K562 (cell line): ENCODE measurements around the gene GPR3. TPM values are rescaled to one million over a fixed set of nuclear protein-coding genes. Genes with fewer than 3 reads are reported as not detected.

Source experiments
- ATF7 ChIP-seq: fragments of 450-650 bp; IDR thresholded peaks from 2 replicates; pipeline ENCODE4 v1.7.1; 2014; ENCODE audit warnings: mild to moderate bottlenecking, moderate library complexity
- CBX8 ChIP-seq: fragments of 200-600 bp; sonication (generic); IDR thresholded peaks from 2 replicates; pipeline ENCODE4 v1.6.1; 2012; ENCODE audit warnings: borderline replicate concordance, mixed run types, low read depth, mild to moderate bottlenecking, moderate library complexity, mixed read lengths, low read length, control low read depth, inconsistent platforms; ENCODE audit not compliant: poor library complexity, severe bottlenecking; ENCODE audit errors: extremely low read depth
- CREB1 ChIP-seq, 2 experiments: sonication (generic) in 1 of 2; formaldehyde crosslinking in 1 of 2; IDR thresholded peaks; 2 replicates each; pipeline versions ENCODE4 v1.6.1 to v1.8.0; 2012 to 2022; ENCODE audit warnings: inconsistent platforms in 1 of 2, mild to moderate bottlenecking in 1 of 2, missing genetic modification reagents in 1 of 2, moderate library complexity in 1 of 2
- CSDE1 ChIP-seq, 2 experiments: fragments of 450-650 bp; IDR thresholded peaks; 2 replicates each; pipeline ENCODE4 v1.6.1; 2016; ENCODE audit warnings: mild to moderate bottlenecking in 1 of 2
- GABPB2 ChIP-seq: fragments of 250-450 bp; sonication (Bioruptor Pico); conservative IDR thresholded peaks from 2 replicates; pipeline ENCODE4 v1.5.1; 2021; ENCODE audit warnings: mild to moderate bottlenecking
- NEUROD1 ChIP-seq: fragments of 150-350 bp; IDR thresholded peaks from 2 replicates; pipeline ENCODE4 v1.6.1; 2014; ENCODE audit warnings: borderline replicate concordance, low read length, low read depth; ENCODE audit not compliant: partially characterized antibody
- PHF8 ChIP-seq: fragments of 200-600 bp; sonication (generic); IDR thresholded peaks from 2 replicates; pipeline ENCODE4 v1.6.1; 2012; ENCODE audit warnings: mixed run types, mild to moderate bottlenecking, inconsistent platforms, low read length, moderate library complexity, borderline replicate concordance
- POLR2A ChIP-seq: fragments of 450-650 bp; conservative IDR thresholded peaks from 2 replicates; pipeline ENCODE4 v1.6.1; 2016
- PRPF4 ChIP-seq: fragments of 200-400 bp; formaldehyde crosslinking; IDR thresholded peaks from one replicate; pipeline ENCODE4 v1.6.1; 2017; ENCODE audit warnings: low read length, low read depth, mild to moderate bottlenecking; ENCODE audit not compliant: insufficient read depth, poor library complexity, severe bottlenecking
- RHOXF2B ChIP-seq: fragments of 250-450 bp; sonication (Bioruptor Pico); conservative IDR thresholded peaks from 2 replicates; pipeline ENCODE4 v1.5.1; 2021
- U2AF1 ChIP-seq: fragments of 200-400 bp; formaldehyde crosslinking; optimal IDR thresholded peaks from 2 replicates; pipeline ENCODE3; 2017; ENCODE audit warnings: mild to moderate bottlenecking, low read depth, low read length, moderate library complexity
- XRCC4 ChIP-seq: IDR thresholded peaks from one replicate; pipeline ENCODE4 v1.6.1; 2011; ENCODE audit not compliant: insufficient read depth, insufficient read length; ENCODE audit errors: extremely low read depth
- ZNF217 ChIP-seq: sonication (generic); formaldehyde crosslinking; IDR thresholded peaks from 2 replicates; pipeline ENCODE4 v1.8.0; 2022; ENCODE audit warnings: mild to moderate bottlenecking, missing genetic modification reagents
- ZNF41 ChIP-seq: fragments of 250-450 bp; sonication (Bioruptor Pico); conservative IDR thresholded peaks from 2 replicates; pipeline ENCODE4 v1.4.0; 2020; ENCODE audit warnings: mild to moderate bottlenecking
- polyA plus RNA-seq, 8 experiments: library from polyadenylated mRNA; depleted of rRNA in 4 of 8; stranded (reverse) in 5 of 8; unstranded in 3 of 8; fragments of >200 nt; fragmentation: Nextera tagmentation in 2 of 8; fragmentation: Illumina TruSeq in 1 of 8; extraction: Ambion mirVana in 2 of 8; extraction: Trizol in 1 of 8; gene quantifications; 2 replicates each; pipeline versions ENCODE4 v1.2.1 to v1.2.3, GENCODE V29; 2011 to 2014; ENCODE audit warnings: inconsistent platforms in 1 of 8, missing spikeins in 1 of 8
- total RNA-seq, 7 experiments: library from RNA; depleted of rRNA in 6 of 7; stranded (reverse); fragments of >200 nt in 6 of 7; fragmentation: Illumina TruSeq in 2 of 7; extraction: Trizol in 2 of 7; gene quantifications; 2 replicates each; pipeline versions ENCODE4 v1.2.1 to v1.2.3, GENCODE V29; 2011 to 2021; ENCODE audit warnings: low replicate concordance in 1 of 7
- TF ChIP-seq, protein P1 (sequence below): sonication (generic); formaldehyde crosslinking; IDR thresholded peaks from 2 replicates; pipeline ENCODE4 v1.8.0; 2022; ENCODE audit warnings: missing genetic modification reagents, mild to moderate bottlenecking, borderline replicate concordance
- TF ChIP-seq, protein P2 (sequence below): fragments of 250-450 bp; sonication (Bioruptor Pico); IDR thresholded peaks from 2 replicates; pipeline ENCODE4 v1.8.0; 2022; ENCODE audit warnings: inconsistent platforms
- TF ChIP-seq, protein P3 (sequence below), 2 experiments: fragments of 200-800 bp in 1 of 2; sonication (Bioruptor generic) in 1 of 2; sonication (generic) in 1 of 2; formaldehyde crosslinking in 1 of 2; IDR thresholded peaks in 1 of 2; conservative IDR thresholded peaks in 1 of 2; 2 replicates each; pipeline versions ENCODE4 v1.5.0 to v1.6.1; 2016 to 2020; ENCODE audit warnings: missing compliant biosample characterization in 1 of 2, missing genetic modification characterization in 1 of 2, missing genetic modification reagents in 1 of 2
- TF ChIP-seq, protein P4 (sequence below): fragments of 450-650 bp; IDR thresholded peaks from 2 replicates; pipeline ENCODE4 v1.7.1; 2018; ENCODE audit warnings: mild to moderate bottlenecking, low read depth; ENCODE audit not compliant: partially characterized antibody

GPR3 gene
- total and polyA plus RNA-seq, 9 of the 15 experiments (the other 6 are each of a cell fraction or from before 2014, with no cell fraction given) = 0.24 to 11.5 (median 3.7) TPM

DNA sequence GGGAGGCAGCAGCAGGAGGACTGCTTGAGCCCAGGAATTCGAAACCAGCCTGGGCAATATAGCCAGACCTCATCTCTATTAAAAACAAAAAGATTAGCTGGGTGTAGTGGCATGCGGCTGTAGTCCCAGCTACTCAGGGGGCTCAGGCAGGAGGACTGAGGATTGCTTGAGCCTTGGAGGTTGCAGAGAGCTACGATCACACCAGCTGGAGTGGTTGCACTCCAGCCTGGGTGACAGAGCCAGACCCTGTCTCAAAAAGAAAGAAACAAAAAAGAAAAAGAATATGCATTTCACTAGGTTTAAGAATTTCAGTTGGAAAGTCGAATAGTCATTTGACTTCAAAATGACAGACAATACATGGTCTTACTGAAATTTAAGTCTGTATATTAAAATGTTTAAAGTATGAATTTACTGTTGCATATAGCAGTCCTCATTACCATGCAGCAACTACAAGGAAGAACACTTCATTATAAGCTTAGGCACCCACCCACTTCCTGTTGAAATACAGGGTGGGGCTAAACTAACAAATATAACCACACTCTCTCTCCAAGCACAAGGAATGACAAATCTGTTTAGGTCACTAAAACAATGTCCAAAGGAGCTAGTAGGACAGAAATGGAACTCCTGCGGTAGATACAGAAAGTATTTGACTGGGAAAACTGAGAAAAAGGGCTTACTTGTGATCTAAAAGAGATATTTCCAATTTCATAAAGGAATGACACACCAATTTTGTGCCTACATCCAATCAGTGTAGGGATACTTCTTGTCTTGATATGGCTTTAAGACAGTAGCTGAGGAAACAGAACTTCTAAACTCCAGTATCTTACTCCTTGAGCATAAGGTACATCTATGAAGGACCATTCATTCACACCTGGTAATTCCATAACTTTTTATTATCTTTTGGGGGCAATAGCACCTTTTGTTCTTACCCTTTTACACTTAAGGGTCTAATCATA lies 44.1 kb downstream of the GPR3 start (continued):
- TF ChIP-seq, protein P1, sequence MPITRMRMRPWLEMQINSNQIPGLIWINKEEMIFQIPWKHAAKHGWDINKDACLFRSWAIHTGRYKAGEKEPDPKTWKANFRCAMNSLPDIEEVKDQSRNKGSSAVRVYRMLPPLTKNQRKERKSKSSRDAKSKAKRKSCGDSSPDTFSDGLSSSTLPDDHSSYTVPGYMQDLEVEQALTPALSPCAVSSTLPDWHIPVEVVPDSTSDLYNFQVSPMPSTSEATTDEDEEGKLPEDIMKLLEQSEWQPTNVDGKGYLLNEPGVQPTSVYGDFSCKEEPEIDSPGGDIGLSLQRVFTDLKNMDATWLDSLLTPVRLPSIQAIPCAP (CRISPR knock-in tag) = no peak
- TF ChIP-seq PRPF4 (no peak), ZNF41 (no peak), CBX8 (no peak), ATF7 (no peak), GABPB2 (CRISPR knock-in tag) (0 out of 2 replicates have a peak, but pooled peaks have one; percentile 17), PHF8 (no peak), XRCC4 (no peak), NEUROD1 (no peak), POLR2A (no peak), U2AF1 (no peak), RHOXF2B (CRISPR knock-in tag) (no peak), CSDE1 (IDR thresholded peaks at IDR 0.05) (no peak), CREB1 (IDR thresholded peaks at IDR 0.05) (no peak), CREB1 (CRISPR knock-in tag; IDR thresholded peaks at IDR 0.05) (no peak), ZNF217 (CRISPR knock-in tag) (no peak)
- TF ChIP-seq, protein P2, sequence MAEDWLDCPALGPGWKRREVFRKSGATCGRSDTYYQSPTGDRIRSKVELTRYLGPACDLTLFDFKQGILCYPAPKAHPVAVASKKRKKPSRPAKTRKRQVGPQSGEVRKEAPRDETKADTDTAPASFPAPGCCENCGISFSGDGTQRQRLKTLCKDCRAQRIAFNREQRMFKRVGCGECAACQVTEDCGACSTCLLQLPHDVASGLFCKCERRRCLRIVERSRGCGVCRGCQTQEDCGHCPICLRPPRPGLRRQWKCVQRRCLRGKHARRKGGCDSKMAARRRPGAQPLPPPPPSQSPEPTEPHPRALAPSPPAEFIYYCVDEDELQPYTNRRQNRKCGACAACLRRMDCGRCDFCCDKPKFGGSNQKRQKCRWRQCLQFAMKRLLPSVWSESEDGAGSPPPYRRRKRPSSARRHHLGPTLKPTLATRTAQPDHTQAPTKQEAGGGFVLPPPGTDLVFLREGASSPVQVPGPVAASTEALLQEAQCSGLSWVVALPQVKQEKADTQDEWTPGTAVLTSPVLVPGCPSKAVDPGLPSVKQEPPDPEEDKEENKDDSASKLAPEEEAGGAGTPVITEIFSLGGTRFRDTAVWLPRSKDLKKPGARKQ (CRISPR knock-in tag) = no peak
- TF ChIP-seq, protein P3, sequence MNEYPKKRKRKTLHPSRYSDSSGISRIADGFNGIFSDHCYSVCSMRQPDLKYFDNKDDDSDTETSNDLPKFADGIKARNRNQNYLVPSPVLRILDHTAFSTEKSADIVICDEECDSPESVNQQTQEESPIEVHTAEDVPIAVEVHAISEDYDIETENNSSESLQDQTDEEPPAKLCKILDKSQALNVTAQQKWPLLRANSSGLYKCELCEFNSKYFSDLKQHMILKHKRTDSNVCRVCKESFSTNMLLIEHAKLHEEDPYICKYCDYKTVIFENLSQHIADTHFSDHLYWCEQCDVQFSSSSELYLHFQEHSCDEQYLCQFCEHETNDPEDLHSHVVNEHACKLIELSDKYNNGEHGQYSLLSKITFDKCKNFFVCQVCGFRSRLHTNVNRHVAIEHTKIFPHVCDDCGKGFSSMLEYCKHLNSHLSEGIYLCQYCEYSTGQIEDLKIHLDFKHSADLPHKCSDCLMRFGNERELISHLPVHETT (CRISPR knock-in tag; conservative IDR thresholded peaks at IDR 0.05 in 1 of 2, IDR thresholded peaks at IDR 0.05 in 1 of 2) = no peak
- TF ChIP-seq, protein P4, sequence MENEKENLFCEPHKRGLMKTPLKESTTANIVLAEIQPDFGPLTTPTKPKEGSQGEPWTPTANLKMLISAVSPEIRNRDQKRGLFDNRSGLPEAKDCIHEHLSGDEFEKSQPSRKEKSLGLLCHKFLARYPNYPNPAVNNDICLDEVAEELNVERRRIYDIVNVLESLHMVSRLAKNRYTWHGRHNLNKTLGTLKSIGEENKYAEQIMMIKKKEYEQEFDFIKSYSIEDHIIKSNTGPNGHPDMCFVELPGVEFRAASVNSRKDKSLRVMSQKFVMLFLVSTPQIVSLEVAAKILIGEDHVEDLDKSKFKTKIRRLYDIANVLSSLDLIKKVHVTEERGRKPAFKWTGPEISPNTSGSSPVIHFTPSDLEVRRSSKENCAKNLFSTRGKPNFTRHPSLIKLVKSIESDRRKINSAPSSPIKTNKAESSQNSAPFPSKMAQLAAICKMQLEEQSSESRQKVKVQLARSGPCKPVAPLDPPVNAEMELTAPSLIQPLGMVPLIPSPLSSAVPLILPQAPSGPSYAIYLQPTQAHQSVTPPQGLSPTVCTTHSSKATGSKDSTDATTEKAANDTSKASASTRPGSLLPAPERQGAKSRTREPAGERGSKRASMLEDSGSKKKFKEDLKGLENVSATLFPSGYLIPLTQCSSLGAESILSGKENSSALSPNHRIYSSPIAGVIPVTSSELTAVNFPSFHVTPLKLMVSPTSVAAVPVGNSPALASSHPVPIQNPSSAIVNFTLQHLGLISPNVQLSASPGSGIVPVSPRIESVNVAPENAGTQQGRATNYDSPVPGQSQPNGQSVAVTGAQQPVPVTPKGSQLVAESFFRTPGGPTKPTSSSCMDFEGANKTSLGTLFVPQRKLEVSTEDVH = peak; percentile 5
